ENCODE data around the gene SPTB.

Gene SPTB

DNA sequence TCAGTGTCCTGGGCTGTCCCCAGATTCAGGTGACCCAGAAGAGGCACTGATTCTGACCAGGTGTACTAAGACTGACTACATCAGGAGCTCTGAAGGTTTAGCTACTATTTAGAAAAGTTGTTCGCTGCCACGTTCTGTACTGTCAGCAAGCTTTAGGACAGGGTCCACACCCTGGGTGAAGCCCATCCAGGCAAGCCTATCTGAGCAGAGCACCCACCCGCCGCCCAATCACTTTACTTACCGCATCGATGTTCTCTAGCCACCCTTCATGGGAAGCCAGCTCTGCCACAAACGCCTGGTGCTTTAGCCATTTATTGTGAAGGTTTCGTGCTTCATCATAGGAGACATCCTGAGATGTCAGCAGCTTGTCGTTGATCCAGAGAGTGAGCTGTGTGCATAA, 95.7 kb downstream of the SPTB start:
- no peak for DNase-seq

DNA sequence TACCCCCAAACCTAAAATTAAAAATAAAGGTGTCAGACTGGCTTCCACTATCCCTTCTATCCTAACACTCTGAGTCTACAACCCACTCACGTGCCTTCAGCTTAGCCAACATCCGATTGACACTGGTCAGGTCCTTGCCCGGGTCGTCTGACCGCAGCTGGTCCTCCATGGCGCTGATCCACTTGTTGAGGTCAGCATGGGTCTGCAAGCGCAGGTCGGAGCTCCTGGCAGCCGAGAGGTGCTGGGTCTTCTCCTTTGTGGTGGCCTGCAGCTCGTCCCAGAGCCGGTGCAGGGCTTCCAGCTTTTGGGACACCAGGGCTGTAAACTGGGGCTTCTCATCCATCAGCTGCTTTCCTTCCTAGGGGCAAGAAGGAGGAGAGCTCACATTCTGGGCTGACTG, 97.5 kb downstream of the SPTB start:
- DNase-seq, result no peak

DNA sequence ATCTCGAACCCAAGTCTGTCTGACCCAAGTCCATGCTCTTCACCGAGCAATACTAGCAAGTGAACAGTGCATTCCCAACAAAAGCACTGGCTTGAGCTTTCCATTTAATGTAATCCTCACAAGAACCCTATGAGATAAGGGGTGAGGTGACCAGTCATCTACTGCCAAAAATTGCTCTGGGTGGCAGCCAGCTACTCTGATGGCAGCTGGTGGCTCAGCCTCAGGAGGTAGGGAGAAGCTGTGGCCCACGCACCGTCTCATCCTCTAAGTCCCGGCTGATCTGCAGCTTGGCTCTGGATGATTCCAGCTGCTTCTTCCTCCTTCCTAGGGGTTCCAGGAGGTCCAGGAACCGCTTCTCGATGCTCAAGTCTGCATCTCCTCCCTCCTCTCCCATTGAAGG, 100.2 kb downstream of the SPTB start:
- no peak for DNase-seq

GRCh38 chr14:64778104-64778754, 101.5 kb downstream of the SPTB start:
- DNase-seq, result no peak

DNA sequence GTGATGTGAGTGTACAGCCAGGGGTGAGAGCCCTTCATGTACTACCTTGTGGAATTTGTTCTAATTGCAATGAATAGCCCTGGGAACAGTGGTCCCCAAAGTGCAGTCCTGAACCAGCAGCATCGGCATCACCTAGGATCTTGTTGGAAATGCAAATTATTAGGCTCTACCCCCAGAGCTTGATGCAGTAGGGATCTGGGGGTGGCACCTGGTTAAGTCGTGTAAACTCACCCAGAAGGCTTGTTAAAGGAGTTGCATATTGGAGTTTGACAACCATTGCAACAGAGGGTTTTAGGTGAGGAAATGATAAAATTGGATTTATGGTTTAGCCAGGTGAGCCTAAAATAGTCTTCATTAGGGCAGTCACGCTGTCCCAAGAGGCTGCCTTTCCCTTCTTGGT, 102.2 kb downstream of the SPTB start:
- no peak for DNase-seq

DNA sequence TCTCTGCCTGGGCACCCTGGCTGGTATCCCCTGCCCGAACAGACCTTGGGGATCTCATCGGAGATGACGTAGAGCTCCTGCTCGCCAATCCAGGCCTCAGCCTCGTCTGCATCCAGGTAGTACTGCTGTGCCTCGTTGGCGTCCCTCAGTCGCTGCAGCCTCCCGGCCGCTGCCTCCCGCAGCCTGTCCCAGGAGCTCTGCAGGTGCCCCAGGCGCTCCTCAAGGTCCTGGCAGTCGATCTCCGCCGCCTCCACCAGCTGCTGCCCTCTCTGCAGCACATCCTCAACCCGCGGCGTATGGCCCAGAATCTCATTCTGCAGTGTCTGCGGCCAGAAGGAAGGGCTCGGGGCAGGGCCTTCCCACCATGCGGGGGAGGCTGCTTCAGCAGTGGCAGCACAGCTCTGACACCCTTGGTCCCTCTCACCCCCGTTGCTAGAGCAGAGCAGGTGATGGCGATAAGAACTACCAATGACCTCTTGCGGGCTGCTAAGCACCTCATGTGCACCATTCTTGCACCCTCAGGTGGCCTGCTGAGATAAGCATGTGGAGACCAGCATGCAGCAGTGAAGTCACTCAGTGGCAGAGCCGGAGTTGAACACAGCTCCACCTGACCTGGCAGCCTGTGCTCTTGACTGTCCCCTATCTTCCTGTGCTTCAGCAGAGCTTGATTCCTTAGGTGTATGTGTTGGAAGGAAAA, 104.5 kb downstream of the SPTB start:
- no peak for DNase-seq

- DNase-seq, result no peak
Observed at GRCh38 chr14:64774272-64774671, 105.4 kb downstream of the SPTB start.

GRCh38 chr14:64773577-64773976, 106.1 kb downstream of the SPTB start:
- DNase-seq, result no peak

DNA sequence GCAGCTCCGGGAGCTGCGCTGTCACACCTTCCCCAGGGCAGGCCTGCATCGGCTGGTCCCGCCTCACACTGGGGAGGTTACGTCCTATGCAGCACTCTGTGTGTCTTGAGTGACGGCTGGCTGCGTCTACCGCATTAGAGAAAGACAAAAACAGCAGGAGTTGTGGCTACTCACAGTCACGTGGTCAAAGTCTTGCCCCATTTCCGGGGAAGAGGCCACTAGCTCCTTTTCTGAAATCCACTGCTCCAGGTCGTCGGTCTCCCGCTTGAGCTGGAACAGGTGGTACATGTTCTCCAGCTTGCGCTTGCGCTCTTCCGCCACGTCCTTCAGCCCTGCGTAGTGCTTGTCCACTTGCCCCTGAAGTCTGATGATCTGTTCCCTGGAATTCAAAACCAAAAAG, 106.7 kb downstream of the SPTB start:
- no peak for DNase-seq

- no peak for DNase-seq
Observed at GRCh38 chr14:64772397-64772950, 107.2 kb downstream of the SPTB start.

DNA sequence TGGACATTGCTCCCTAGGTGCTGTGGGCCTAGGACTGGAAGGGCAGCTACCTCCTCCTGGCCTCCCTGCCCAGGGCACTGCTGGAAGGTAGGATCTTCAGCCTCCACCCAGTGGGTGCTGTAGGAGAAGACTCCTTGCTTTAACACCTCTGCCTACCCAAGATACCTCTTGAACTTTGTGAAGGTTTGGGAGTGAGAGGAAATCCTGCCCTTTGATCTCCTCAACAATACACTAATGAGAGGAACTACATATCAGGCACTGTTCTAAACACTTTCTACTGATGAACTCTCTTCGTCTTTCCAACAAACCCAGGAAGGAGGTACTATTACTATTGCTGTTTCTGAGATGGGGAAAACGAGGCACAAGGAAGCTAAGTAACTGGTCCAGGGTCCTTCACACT, 108.5 kb downstream of the SPTB start:
- no peak for DNase-seq

- no peak for DNase-seq
Observed at GRCh38 chr14:64770751-64771150, 109.0 kb downstream of the SPTB start.

GRCh38 chr14:64769096-64770020, 110.3 kb downstream of the SPTB start:
- no peak for DNase-seq

GRCh38 chr14:64768401-64769095, 111.2 kb downstream of the SPTB start:
- no peak for DNase-seq

DNA sequence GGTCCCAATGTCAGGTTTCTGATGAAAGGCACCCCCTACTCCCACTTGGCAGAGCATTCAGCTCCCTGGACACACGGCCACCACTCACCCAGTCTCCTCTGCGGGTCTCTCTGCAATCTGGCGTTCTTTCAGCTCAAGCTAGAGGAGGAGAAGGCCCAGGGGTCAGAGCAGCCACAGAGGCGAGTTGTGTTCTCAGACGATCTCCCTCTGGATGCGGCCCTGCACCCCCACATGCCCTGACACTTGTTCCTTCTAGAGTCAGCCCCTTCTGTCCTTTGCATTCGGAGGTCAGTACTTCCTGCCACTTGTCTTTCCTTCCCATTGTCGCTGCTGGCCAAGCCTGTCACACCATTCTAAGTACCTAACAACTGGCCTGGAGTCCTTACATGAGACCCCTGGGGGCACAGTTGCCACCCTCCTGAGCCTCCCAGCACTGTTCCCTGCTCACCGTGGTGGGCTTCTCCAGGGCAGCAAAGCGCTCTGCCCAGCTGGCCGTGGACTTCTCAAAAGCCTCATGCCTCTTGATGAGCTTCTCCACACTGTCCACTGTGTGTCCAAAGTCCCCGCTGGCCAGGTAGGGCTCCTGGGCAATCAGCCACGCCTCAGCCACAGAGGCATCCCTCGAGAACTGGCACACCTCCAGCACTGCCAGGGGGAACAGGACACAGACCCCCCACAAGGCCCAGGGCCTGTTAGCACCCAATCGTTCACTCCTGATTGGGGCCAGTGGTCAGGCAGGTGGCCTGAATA, 112.3 kb downstream of the SPTB start:
- DNase-seq, result no peak

GRCh38 chr14:64766430-64767151, 113.1 kb downstream of the SPTB start:
- DNase-seq, result no peak

GRCh38 chr14:64765740-64766302, 113.9 kb downstream of the SPTB start:
- DNase-seq, result no peak

DNA sequence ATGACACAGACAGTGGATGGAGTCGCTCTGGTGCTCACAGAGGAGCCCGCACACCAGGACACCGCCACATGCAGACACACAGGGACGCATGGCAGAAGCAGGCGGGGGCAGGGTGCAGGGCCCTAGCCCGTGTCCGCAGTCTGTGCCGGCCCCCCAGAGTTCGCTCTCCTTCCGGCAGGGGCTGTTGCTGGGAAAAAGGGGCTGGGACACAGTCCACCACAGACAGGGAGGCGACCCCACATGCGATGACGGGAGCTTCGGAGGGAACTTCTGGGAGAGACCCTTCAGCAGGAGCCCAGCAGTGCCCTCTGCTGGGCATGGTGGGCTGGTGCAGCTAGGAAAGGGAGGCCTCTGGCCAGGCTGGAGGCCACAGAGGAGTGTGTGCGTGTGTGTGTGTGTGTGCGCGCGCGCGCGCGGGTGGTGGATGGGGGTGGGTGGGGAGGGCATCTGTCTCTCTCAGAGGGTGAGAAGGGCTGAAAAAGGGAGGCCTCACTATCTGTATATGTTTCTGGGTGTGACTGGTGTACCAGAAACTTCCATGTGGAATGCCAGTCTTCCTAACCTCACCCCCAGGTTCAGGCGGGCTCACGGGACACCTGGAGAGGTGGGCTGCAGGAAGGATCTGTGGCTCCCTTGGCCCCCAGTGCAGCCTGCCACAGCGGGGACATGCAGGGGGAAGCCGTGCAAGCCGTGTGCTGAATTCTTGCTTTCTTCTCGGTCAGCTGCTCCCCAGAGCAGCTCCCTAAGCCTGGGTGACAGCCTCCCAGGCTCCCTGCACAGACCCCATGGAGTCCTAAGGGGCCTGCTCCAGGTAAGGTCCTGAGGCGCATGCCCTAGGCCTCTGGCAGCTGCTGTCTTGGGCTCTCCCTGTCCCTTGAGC, 114.8 kb downstream of the SPTB start:
- peak; percentile 48 to 63 for DNase-seq

- no peak for DNase-seq
Observed at GRCh38 chr14:64763801-64764621, 115.7 kb downstream of the SPTB start.

All from activated CD4-positive, alpha-beta T cell treated with anti-CD3 and anti-CD28 coated beads for 4 hours (primary cell).